Stimulated activated naive CD8-positive, alpha-beta T cell treated with anti-CD3 and anti-CD28 coated beads, Interleukin-15, amount 100 ng/mL, for 72 hours (primary cell): ENCODE results near the gene GABBR2.

Experiments
- ATAC-seq: fragments of 150-1000 bp; cut with Tn5 transposase; 2 replicates; pipeline ENCODE4 v1.10.0; 2021; ENCODE audit warnings: mild to moderate bottlenecking, moderate library complexity
- DNase-seq, 2 donors: peaks; one replicate each; pipeline ENCODE4 v3.0.0; 2021 to 2022
- H3K27ac Mint-ChIP-seq, 2 donors: one replicate each; pipeline ENCODE4 v1.8.0; 2022; ENCODE audit warnings: mild to moderate bottlenecking in 2 of 2, mixed read lengths in 2 of 2, moderate library complexity in 2 of 2
- H3K27me3 Mint-ChIP-seq: one replicate; pipeline ENCODE4 v1.8.0; 2022; ENCODE audit warnings: mixed read lengths
- H3K4me1 Mint-ChIP-seq: one replicate; pipeline ENCODE4 v1.8.0; 2022; ENCODE audit warnings: mild to moderate bottlenecking, mixed read lengths
- H3K4me3 Mint-ChIP-seq, 2 donors: one replicate each; pipeline ENCODE4 v1.8.0; 2022; ENCODE audit warnings: mild to moderate bottlenecking in 2 of 2, mixed read lengths in 2 of 2, moderate library complexity in 1 of 2
- H3K9me3 Mint-ChIP-seq, 2 donors: one replicate each; pipeline ENCODE4 v1.8.0; 2022; ENCODE audit warnings: mixed read lengths in 2 of 2

The GABBR2 gene

GRCh38 chr9:98635374-98635773 is 73.4 kb downstream of the GABBR2 start:
- H3K4me3 Mint-ChIP-seq, result no peak overlapping the region
- peaks cover 0 to 15% of the 10 kb centered on the region in 2 donors for H3K9me3 Mint-ChIP-seq
- DNase-seq (no peak), ATAC-seq (no peak)
- no peaks in the 10 kb centered on the region for H3K4me1 Mint-ChIP-seq
- H3K27me3 Mint-ChIP-seq, result peaks cover 21% of the 10 kb centered on the region
- H3K27ac Mint-ChIP-seq, result peak overlapping the region in 1 of 2 donors; percentile 31

DNA sequence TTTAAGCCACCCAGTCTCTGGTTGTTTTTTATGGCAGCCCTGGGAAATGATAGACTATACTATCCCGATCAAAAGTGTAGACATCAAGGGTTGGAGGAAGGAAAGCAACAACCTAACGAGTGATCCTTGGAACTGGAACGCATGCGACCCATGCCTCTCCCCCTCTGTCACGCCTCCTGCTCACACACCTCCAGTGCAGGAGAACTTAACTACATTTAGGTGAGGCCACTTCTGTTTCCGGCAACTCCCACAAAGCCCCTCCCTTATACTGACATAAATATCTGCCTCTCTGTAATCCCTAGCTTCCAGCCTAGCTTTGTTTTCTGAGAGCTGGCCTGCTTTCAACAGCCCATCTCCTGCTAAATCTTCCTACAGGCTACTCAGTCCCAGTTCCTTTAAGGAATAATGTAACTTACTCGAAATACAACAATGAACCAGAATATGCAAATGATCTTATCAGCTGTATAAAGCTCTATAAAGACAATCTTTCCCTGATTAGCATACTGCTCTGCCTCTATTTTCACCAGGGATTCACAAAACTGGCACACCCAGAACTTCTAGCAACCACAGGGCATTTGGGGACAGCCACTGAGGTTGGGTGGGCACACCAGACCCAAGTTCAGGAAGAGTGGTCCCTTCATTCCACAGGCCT is 73.9 kb downstream of the GABBR2 start:
- DNase-seq, result no peak
- Mint-ChIP-seq H3K4me1 (no peaks in the 10 kb centered on the region), H3K27ac (peak overlapping the region in 1 of 2 donors; percentile 31), H3K27me3 (peaks cover 17% of the 10 kb centered on the region), H3K9me3 (peaks cover 0 to 15% of the 10 kb centered on the region in 2 donors), H3K4me3 (no peak overlapping the region)
- ATAC-seq, result no peak

GRCh38 chr9:98632839-98633238 is 75.9 kb downstream of the GABBR2 start:
- Mint-ChIP-seq H3K27ac (no peak overlapping the region), H3K27me3 (peaks cover 18% of the 10 kb centered on the region), H3K4me3 (no peak overlapping the region), H3K9me3 (peaks cover 0 to 15% of the 10 kb centered on the region in 2 donors), H3K4me1 (no peaks in the 10 kb centered on the region)
- DNase-seq, result no peak
- ATAC-seq, result no peak

- ATAC-seq (no peak), DNase-seq (no peak)
- Mint-ChIP-seq H3K9me3 (no peaks in the 10 kb centered on the region), H3K27ac (no peak overlapping the region), H3K4me3 (no peak overlapping the region), H3K4me1 (no peaks in the 10 kb centered on the region), H3K27me3 (peaks cover 33% of the 10 kb centered on the region)
These were observed 81.4 kb downstream of the GABBR2 start for GRCh38 chr9:98627296-98627695.

- Mint-ChIP-seq H3K27me3 (peaks cover 33% of the 10 kb centered on the region), H3K4me3 (no peak overlapping the region), H3K4me1 (no peaks in the 10 kb centered on the region), H3K27ac (peak overlapping the region; percentile 14 to 29), H3K9me3 (no peaks in the 10 kb centered on the region)
- ATAC-seq (no peak), DNase-seq (no peak)
These were observed 83.0 kb downstream of the GABBR2 start for GRCh38 chr9:98625728-98626127.

GRCh38 chr9:98619788-98620187 is 88.9 kb downstream of the GABBR2 start:
- Mint-ChIP-seq H3K4me3 (no peak overlapping the region), H3K4me1 (no peaks in the 10 kb centered on the region), H3K9me3 (no peaks in the 10 kb centered on the region), H3K27me3 (peaks cover 14% of the 10 kb centered on the region), H3K27ac (no peak overlapping the region)
- DNase-seq (no peak), ATAC-seq (no peak)

- no peak for ATAC-seq
- no peak overlapping the region for H3K4me3 Mint-ChIP-seq
These were observed 93.1 kb downstream of the GABBR2 start for GRCh38 chr9:98615633-98616032.

GRCh38 chr9:98614941-98615340 is 93.8 kb downstream of the GABBR2 start:
- Mint-ChIP-seq H3K9me3 (no peaks in the 10 kb centered on the region), H3K27ac (no peak overlapping the region), H3K4me3 (no peak overlapping the region), H3K27me3 (peaks cover 19% of the 10 kb centered on the region), H3K4me1 (no peaks in the 10 kb centered on the region)
- no peak for ATAC-seq
- no peak for DNase-seq

More at GRCh38 chr9:98615633-98616032, 93.1 kb downstream of the GABBR2 start:
- no peaks in the 10 kb centered on the region for H3K4me1 Mint-ChIP-seq
- peak overlapping the region in 1 of 2 donors; percentile 34 for H3K27ac Mint-ChIP-seq
- H3K27me3 Mint-ChIP-seq, result peaks cover 18% of the 10 kb centered on the region
- DNase-seq, result no peak
- H3K9me3 Mint-ChIP-seq, result no peaks in the 10 kb centered on the region

GRCh38 chr9:98612061-98612752 is 96.5 kb downstream of the GABBR2 start:
- no peaks in the 10 kb centered on the region for H3K4me1 Mint-ChIP-seq
- no peak for DNase-seq
- no peak overlapping the region for H3K4me3 Mint-ChIP-seq
- H3K27ac Mint-ChIP-seq, result no peak overlapping the region
- peaks cover 34% of the 10 kb centered on the region for H3K27me3 Mint-ChIP-seq
- H3K9me3 Mint-ChIP-seq, result no peaks in the 10 kb centered on the region
- no peak for ATAC-seq

DNA sequence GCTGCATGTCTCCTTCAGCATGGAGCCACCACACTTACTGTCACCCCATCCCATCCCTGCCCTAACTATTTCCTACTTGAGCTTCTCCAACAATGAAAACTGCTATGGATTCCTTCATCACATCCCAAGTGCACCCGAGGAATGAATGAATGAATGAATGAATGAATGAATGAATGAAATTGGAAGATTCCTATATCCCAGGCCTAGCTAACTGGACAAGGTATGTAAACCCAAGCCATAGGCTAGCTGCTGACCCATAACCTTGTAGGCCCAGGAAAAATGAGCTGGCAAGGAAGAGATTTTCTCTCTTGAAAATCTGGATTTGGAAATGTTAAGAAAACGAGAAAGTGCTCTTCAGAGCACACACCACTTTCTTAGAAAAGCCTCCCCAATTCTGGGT is 97.4 kb downstream of the GABBR2 start:
- H3K9me3 Mint-ChIP-seq, result no peaks in the 10 kb centered on the region
- ATAC-seq, result no peak
- no peak overlapping the region for H3K27ac Mint-ChIP-seq
- DNase-seq, result no peak
- H3K4me1 Mint-ChIP-seq, result no peaks in the 10 kb centered on the region
- peaks cover 34% of the 10 kb centered on the region for H3K27me3 Mint-ChIP-seq
- H3K4me3 Mint-ChIP-seq, result no peak overlapping the region

- Mint-ChIP-seq H3K9me3 (no peaks in the 10 kb centered on the region), H3K4me1 (no peaks in the 10 kb centered on the region), H3K27me3 (peaks cover 32% of the 10 kb centered on the region), H3K4me3 (no peak overlapping the region), H3K27ac (no peak overlapping the region)
- no peak for DNase-seq
- ATAC-seq, result no peak
These were observed 98.0 kb downstream of the GABBR2 start for GRCh38 chr9:98610711-98611110.

DNA sequence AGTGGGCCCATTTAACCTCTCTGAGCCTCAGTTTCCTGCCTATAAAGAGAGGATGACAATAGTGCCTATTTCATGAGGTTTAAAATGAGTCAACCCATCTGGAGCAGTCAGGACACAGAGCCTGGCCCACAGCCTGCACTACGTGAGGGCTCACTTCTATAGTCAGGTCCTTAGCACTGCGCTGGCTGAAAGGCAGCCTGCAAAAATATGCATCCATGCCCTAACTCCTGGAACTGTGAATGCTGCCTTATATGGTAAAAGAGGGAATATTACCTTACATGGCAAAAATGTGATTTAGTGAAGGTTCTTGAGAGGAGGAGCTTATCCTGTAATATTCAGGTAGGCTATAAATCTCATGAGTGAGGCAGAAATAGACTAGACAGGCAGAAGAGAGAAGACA is 98.5 kb downstream of the GABBR2 start:
- Mint-ChIP-seq H3K9me3 (no peaks in the 10 kb centered on the region), H3K4me1 (no peaks in the 10 kb centered on the region), H3K4me3 (no peak overlapping the region), H3K27me3 (peaks cover 27% of the 10 kb centered on the region), H3K27ac (no peak overlapping the region)
- DNase-seq, result no peak
- no peak for ATAC-seq

- Mint-ChIP-seq H3K4me3 (no peak overlapping the region), H3K9me3 (no peaks in the 10 kb centered on the region), H3K27me3 (peaks cover 23% of the 10 kb centered on the region), H3K27ac (no peak overlapping the region), H3K4me1 (no peaks in the 10 kb centered on the region)
- no peak for DNase-seq
- no peak for ATAC-seq
These were observed 99.1 kb downstream of the GABBR2 start for GRCh38 chr9:98609646-98610045.

- Mint-ChIP-seq H3K9me3 (no peaks in the 10 kb centered on the region), H3K4me1 (no peaks in the 10 kb centered on the region), H3K27me3 (peaks cover 23% of the 10 kb centered on the region), H3K4me3 (no peak overlapping the region), H3K27ac (no peak overlapping the region)
- ATAC-seq (no peak), DNase-seq (no peak)
These were observed 100.9 kb downstream of the GABBR2 start for GRCh38 chr9:98607787-98608186.

DNA sequence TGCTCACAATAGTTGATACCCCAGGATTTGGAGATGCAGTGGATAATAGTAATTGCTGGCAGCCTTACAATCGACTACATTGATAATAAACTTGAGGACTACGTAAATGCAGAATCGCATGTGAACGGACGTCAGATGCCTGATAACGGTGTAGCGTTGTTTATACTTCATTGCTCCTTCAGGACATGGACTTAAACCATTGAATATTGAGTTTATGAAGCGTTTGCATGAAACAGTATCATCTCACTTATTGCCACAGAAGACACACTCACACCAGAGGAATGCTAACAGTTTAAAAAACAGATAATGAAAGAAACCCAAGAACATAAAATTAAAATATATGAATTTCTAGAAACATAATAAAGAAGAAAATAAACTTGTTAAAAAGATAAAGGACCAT is 101.6 kb downstream of the GABBR2 start:
- Mint-ChIP-seq H3K4me3 (no peak overlapping the region), H3K27me3 (peaks cover 23% of the 10 kb centered on the region), H3K9me3 (no peaks in the 10 kb centered on the region), H3K4me1 (no peaks in the 10 kb centered on the region), H3K27ac (no peak overlapping the region)
- ATAC-seq, result no peak
- DNase-seq, result no peak

DNA sequence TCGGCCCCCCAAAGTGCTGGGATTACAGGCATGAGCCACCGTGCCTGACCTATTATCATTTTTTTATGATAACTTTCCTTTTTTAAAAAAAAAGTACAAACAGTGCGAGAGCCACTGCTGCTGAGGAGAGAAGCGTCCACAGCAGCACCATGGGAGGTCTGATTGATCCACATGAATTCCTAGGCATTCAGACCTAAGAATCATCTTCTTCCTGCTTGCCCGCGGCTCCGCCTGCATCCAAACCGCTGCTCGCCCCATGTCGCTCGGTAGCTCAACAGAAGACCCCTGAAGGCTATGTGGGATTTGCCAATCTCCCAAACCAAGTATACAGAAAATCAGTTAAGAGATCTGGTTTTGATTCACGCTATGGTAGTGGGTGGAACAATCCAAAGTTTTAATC is 102.0 kb downstream of the GABBR2 start:
- Mint-ChIP-seq H3K9me3 (no peaks in the 10 kb centered on the region), H3K27ac (no peak overlapping the region), H3K27me3 (peaks cover 23% of the 10 kb centered on the region), H3K4me3 (no peak overlapping the region), H3K4me1 (no peaks in the 10 kb centered on the region)
- DNase-seq (no peak), ATAC-seq (no peak)

GRCh38 chr9:98605116-98605515 is 103.6 kb downstream of the GABBR2 start:
- Mint-ChIP-seq H3K27ac (no peak overlapping the region), H3K4me1 (no peaks in the 10 kb centered on the region), H3K27me3 (peaks cover 23% of the 10 kb centered on the region), H3K4me3 (no peak overlapping the region), H3K9me3 (no peaks in the 10 kb centered on the region)
- DNase-seq (no peak), ATAC-seq (no peak)
